GM23248 (cell line): ENCODE results near the gene LRWD1.
"Not testable (repeated sequence)": the region's sequence is repeated elsewhere in the genome, so short reads cannot be mapped to it uniquely, and the experiment has no call there.

Experiments used
- EZH2 ChIP-seq: fragments of 200-600 bp; sonication (generic); IDR thresholded peaks from 2 replicates; pipeline ENCODE4 v1.6.1; 2018; ENCODE audit warnings: antibody characterized with exemption, mild to moderate bottlenecking; ENCODE audit not compliant: insufficient read depth, poor library complexity, severe bottlenecking
- EZH2phosphoT487 ChIP-seq: fragments of 200-600 bp; sonication (generic); IDR thresholded peaks from 2 replicates; pipeline ENCODE4 v1.6.1; 2018; ENCODE audit warnings: antibody characterized with exemption, moderate library complexity, mild to moderate bottlenecking, low read depth; ENCODE audit not compliant: insufficient read depth

DNA sequence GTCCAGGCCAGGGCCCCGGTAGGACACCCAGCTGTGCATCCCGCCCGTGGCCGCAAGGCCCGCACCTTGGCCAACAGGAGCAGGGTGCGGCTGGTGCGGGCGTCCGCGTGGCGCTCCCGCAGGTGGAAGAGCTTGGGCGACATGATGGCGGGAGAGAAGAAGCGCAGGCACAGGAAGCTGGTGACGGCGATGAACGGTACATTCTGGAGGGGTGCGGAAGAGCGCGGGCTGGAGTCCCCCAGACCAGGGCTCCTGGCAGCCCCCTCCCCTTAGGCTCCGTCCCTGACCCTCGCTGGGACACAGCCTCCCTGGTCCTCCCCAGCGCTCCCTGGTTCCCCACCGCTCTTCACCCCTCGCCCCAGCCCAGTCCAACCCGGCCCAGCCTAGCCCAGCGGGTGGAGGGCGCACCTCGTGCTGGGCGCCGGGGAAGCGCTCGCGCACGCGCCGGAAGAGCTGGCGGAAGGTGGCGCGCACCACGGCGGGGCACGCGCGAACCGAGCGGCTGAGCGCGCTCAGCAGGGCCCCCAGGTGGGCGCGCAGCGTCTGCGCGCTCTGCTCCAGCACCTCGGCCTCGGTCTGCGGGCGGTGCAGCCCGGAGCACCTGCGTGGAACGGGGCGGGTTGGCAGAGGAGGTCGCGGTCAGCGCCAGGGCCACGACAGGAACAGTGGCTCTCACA is 29.8 kb downstream of the LRWD1 start:
- not testable (repeated sequence) for TF ChIP-seq EZH2, EZH2phosphoT487
